Endothelial cell of hepatic sinusoid (primary cell): Measurements from ENCODE around the gene KCTD2.

Source experiments
- in situ Hi-C: cut with HindIII; loops from 2 replicates; pipeline ENCODE4 v1.10.0; 2017; ENCODE audit warnings: low sequenced_read_pairs

KCTD2 gene

DNA sequence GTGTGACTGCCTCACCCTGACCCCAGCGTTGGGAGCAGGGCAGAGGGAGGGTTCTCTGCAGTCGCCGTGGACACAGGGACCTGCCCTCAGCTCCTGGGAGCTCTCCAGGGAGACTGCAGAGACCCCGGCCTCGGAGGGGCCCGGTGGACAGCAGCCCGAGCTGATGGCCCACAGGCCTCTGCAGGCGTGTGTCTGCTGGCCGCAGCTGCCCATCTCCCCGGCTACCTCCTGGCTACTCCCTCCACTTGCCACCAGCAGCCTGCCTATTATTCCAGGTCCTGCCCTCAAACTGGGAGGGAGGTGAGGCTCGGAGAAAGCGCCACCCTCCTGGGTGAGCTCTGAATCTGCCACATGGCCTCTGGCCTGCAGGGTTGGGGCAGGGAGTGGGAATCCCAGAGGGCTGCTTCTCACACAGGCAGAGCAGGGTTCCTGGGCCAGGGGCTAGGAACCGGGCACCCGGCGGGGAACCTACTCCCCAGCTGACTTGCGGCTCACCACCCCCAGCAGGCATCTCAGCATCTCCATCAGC, 47.9 kb downstream of the KCTD2 start:
- in situ Hi-C loops, result no loop called here

GRCh38 chr17:75096082-75096625, 49.1 kb downstream of the KCTD2 start:
- in situ Hi-C loops, result no loop called here

GRCh38 chr17:75097865-75098264, 50.8 kb downstream of the KCTD2 start:
- in situ Hi-C loops, result no loop called here

DNA sequence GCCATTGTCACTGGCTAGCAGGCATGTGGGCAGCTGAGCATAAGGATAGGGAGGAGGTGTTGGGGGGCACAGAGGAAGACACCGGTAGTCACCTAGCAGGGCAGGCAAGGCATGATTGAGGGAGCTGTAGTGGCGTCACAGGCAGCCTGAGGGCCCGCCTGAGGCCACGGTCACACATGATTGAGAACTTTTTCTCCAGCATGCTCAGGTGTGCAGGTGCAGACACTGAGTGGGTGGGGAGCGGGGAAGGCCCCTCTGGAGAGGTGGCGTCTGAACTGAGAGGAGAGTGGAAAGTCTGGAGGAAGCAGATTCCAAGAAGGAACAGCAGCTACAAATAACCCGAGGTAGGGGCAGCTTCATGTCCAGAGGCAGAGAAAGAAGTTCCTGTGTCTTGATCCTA, 51.8 kb downstream of the KCTD2 start:
- in situ Hi-C loops, result no loop called here

- in situ Hi-C loops, result no loop called here
These were observed 53.0 kb downstream of the KCTD2 start for GRCh38 chr17:75099881-75100595.

- in situ Hi-C loops, result no loop called here
These were observed 55.4 kb downstream of the KCTD2 start for GRCh38 chr17:75102385-75102821.

- in situ Hi-C loops, result no loop called here
These were observed 56.9 kb downstream of the KCTD2 start for GRCh38 chr17:75103601-75104554.

- in situ Hi-C loops, result no loop called here
These were observed 58.4 kb downstream of the KCTD2 start for GRCh38 chr17:75105126-75106080.

- in situ Hi-C loops, result no loop called here
These were observed 61.2 kb downstream of the KCTD2 start for GRCh38 chr17:75108193-75108592.

DNA sequence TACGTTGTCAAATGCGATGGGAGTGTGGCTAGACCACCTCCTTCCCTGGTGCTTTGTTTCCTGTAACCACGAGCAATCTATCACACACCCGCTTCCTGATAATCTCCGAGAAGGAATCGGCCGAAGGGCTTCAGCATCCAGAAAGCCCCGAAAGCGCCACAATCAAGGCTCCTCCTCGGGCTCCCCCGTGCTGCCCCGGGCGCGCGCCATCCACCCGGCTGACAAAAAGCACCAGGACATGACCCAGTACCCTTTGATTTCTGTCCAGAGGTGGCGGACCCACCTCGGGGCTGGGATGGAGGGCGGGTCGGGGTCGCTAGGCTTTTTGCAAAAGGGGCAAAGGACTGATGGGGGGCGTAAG, 62.0 kb downstream of the KCTD2 start:
- in situ Hi-C loops, result no loop called here

DNA sequence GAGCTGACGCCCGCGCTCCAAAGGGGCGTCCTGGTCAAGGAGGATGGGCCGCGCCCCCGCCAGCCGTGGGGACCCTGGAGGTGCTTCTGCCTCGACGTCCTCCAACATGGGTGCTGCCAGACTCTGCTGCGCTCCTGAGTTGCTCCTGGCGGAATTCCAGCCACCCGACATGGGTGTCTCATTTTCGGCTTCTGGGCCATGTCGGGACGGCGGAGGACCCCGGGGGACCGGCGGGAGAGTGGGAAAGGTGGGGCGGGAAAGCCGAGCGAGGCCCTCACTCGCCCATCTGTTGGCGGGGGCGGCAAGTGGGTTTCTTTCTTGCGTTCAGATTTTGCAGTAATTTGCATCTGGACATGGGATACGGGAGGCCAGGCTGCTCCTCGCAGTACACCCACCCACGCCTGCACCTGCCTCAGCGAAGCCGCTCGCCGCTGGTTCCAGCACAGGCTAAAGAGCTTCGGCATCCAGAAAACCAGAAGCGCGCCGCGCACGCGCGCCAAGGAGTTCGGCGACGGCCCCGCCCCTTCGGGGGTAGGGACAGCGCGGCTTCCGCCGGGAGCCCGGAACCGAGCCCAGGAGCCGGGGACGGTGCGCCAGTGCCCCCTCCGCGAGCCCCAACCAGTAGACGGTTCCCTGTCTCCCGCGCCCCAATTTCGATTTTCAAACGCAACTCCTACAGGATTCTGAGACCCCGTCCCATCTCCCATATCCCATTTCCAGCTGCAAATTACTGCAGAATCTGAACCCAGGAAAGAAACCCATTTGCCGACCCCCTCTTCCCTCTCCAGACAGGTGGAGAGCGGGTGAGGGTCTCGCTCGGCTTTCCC, 62.6 kb downstream of the KCTD2 start, which contains the start of gene ARMC7:
Gene ARMC7, plus strand, starts transcription at position 563 of the 827 bp plus-strand sequence. CDS start 320 bp downstream, outside the sequence.
- in situ Hi-C loops, result no loop called here

- in situ Hi-C loops, result no loop called here
These were observed 63.4 kb downstream of the KCTD2 start for GRCh38 chr17:75110234-75110937.

DNA sequence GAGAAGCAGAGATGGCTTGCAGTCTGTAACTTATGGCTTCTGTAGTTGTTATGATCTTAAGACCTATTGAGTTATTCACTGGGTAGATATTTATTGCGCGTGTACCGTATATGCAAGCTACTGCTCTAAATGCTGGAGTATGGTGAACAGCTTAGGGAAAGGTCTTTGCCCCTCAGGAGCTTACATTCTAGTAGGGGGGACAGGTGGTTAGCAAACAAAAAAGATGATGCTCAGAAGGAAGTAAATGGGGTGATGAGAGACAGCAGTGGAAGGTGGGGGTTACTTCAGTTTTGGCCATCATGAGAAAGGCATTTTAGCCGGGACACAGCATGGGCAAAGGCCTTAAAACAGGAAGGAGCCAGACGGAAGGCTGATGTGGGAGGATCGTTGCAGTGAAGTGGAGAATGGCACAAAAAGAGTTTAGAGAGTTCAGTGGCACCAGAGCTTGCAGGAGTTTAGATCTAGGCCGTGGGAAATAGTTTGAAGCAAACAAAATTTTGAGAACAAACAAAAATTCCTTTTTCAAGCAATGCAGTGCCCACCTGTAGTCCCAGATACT, 64.8 kb downstream of the KCTD2 start:
- in situ Hi-C loops, result no loop called here

- in situ Hi-C loops, result no loop called here
These were observed 67.0 kb downstream of the KCTD2 start for GRCh38 chr17:75113798-75114551.

GRCh38 chr17:75114552-75115314, 67.7 kb downstream of the KCTD2 start:
- in situ Hi-C loops, result loop anchor here (5.0 kb wide), 1 partner anchor 62 kb away; no protein-coding TSS in a partner anchor
